ENCODE measurements around the gene EIF4E3. TPM values are rescaled to one million over a fixed set of nuclear protein-coding genes. Genes with fewer than 3 reads are reported as not detected.

The EIF4E3 gene
- total and polyA plus RNA-seq, 10 of the 15 experiments (the other 5 are each of a cell fraction or from before 2014, with no cell fraction given) = 0.05 to 0.38 (median 0.16) TPM; not detected in 1

- Histone ChIP-seq H3K27ac (ENCODE audit: control insufficient read depth, insufficient read depth) (no peak overlapping the region), H3K9ac (ENCODE audit: control insufficient read depth, insufficient read depth, low read length) (no peak overlapping the region), H4K20me1 (ENCODE audit: control insufficient read depth, insufficient read depth) (no peaks in the 10 kb centered on the region), H3K27me3 (replicated peaks in 1 of 2; ENCODE audit: control insufficient read depth in 2 of 2, insufficient read depth in 2 of 2, low read length in 1 of 2) (no peaks in the 10 kb centered on the region), H3K79me2 (ENCODE audit: control insufficient read depth, insufficient read depth, low read length) (no peaks in the 10 kb centered on the region), H3K36me3 (ENCODE audit: control insufficient read depth in 2 of 2, insufficient read depth in 2 of 2, low read length in 1 of 2) (no peaks in the 10 kb centered on the region), H3K9me3 (replicated peaks; ENCODE audit: control insufficient read depth, insufficient read depth, low read length) (no peaks in the 10 kb centered on the region; the same call in 2 of the 3 replicates), H3K4me2 (ENCODE audit: control insufficient read depth, insufficient read depth) (no peak overlapping the region), H2AFZ (ENCODE audit: control insufficient read depth, low read depth, low read length) (no peak overlapping the region), H3K4me1 (ENCODE audit: control insufficient read depth, insufficient read depth, low read length) (no peaks in the 10 kb centered on the region), H3K4me3 (no peak overlapping the region)
- no peak for DNase-seq (ENCODE audit: low read depth, low spot score)
- FAIRE-seq = no peak
- RAD21 ChIA-PET (ENCODE audit: unreplicated experiment) = no interaction called here
- POLR2A ChIA-PET = no interaction called here
- 43% methylated on average over 6 of the region's 6 CpGs for WGBS (ENCODE audit: insufficient coverage, insufficient replicate concordance, low lambda C conversion rate, missing lambda C conversion rate)
- SMC1A ChIA-PET (ENCODE audit: uncharacterized antibody, unreplicated experiment) = interaction anchor here (0.6 to 1.2 kb wide), 2 partner anchors 41 to 682 kb away, joined by 3 read pairs; no protein-coding TSS in a partner anchor
- TF ChIP-seq, protein P1, sequence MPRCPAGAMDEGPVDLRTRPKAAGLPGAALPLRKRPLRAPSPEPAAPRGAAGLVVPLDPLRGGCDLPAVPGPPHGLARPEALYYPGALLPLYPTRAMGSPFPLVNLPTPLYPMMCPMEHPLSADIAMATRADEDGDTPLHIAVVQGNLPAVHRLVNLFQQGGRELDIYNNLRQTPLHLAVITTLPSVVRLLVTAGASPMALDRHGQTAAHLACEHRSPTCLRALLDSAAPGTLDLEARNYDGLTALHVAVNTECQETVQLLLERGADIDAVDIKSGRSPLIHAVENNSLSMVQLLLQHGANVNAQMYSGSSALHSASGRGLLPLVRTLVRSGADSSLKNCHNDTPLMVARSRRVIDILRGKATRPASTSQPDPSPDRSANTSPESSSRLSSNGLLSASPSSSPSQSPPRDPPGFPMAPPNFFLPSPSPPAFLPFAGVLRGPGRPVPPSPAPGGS (IDR thresholded peaks at IDR 0.05; ENCODE audit: borderline replicate concordance, insufficient read depth, low read depth, low read length, poor library complexity, severe bottlenecking) = no peak
- no peak for TF ChIP-seq CREM (IDR thresholded peaks at IDR 0.05; ENCODE audit: low read depth)
- TF ChIP-seq SREBF1 (IDR thresholded peaks at IDR 0.05; ENCODE audit: low read length) = no peak
- TF ChIP-seq, protein P2, sequence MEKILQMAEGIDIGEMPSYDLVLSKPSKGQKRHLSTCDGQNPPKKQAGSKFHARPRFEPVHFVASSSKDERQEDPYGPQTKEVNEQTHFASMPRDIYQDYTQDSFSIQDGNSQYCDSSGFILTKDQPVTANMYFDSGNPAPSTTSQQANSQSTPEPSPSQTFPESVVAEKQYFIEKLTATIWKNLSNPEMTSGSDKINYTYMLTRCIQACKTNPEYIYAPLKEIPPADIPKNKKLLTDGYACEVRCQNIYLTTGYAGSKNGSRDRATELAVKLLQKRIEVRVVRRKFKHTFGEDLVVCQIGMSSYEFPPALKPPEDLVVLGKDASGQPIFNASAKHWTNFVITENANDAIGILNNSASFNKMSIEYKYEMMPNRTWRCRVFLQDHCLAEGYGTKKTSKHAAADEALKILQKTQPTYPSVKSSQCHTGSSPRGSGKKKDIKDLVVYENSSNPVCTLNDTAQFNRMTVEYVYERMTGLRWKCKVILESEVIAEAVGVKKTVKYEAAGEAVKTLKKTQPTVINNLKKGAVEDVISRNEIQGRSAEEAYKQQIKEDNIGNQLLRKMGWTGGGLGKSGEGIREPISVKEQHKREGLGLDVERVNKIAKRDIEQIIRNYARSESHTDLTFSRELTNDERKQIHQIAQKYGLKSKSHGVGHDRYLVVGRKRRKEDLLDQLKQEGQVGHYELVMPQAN (conservative IDR thresholded peaks at IDR 0.05) = no peak
- no peak for TF ChIP-seq ZNF592 (IDR thresholded peaks at IDR 0.05)
- TF ChIP-seq MTA3 (IDR thresholded peaks at IDR 0.05; ENCODE audit: borderline replicate concordance, low read length) = no peak
- no peak for TF ChIP-seq SIX5 (IDR thresholded peaks at IDR 0.05; ENCODE audit: low read depth, low read length, severe bottlenecking)
- TF ChIP-seq IKZF1 (conservative IDR thresholded peaks at IDR 0.05) = no peak
- BruUV-seq (replicated peaks) = no TSS peak
- ATAC-seq = no peak
- CTCF ChIA-PET = interaction anchor here (0.7 kb wide), 1 partner anchor 28 kb away, joined by 3 read pairs; no protein-coding TSS in a partner anchor
- intact Hi-C loops (cut with micrococcal nuclease; ENCODE audit: unreplicated experiment) = no loop called here
- in situ Hi-C loops (cut with MboI) = no loop called here
Measured at GRCh38 chr3:71628522-71628921, 96.7 kb downstream of the EIF4E3 start.

Measured in GM12878 (cell line).